Mesenchymal stem cell (in vitro differentiated cells and primary cell): Measurements from ENCODE around the gene NID1.
A peak's percentile ranks its signal among the peaks of the same experiment; 100 is the strongest.

ENCODE experiments used
- DNase-seq: peaks from one replicate; pipeline ENCODE4 v3.0.0-alpha.2; 2013
- H2AFZ ChIP-seq: one replicate; pipeline ENCODE4 v1.6.1; 2013; ENCODE audit warnings: low read depth, mild to moderate bottlenecking, control low read depth, inconsistent platforms, low read length, moderate library complexity
- H2AK5ac ChIP-seq: 2 replicates; pipeline ENCODE4 v1.6.1; 2013; ENCODE audit warnings: low read length, moderate library complexity, mild to moderate bottlenecking, inconsistent platforms; ENCODE audit not compliant: severe bottlenecking
- H2BK120ac ChIP-seq: one replicate; pipeline ENCODE4 v1.6.1; 2013; ENCODE audit warnings: low read depth, mild to moderate bottlenecking, inconsistent platforms, low read length, moderate library complexity
- H2BK12ac ChIP-seq, 2 experiments: one replicate each; pipeline ENCODE4 v1.6.1; 2013; ENCODE audit warnings: inconsistent platforms in 2 of 2, low read length in 2 of 2, mild to moderate bottlenecking in 2 of 2, moderate library complexity in 2 of 2, control low read depth in 1 of 2
- H2BK15ac ChIP-seq: one replicate; pipeline ENCODE4 v1.6.1; 2013; ENCODE audit warnings: mild to moderate bottlenecking, low read depth, inconsistent platforms; ENCODE audit not compliant: poor library complexity, severe bottlenecking
- H2BK5ac ChIP-seq: 2 replicates; pipeline ENCODE4 v1.6.1; 2013; ENCODE audit warnings: low read depth, mild to moderate bottlenecking, low read length, control low read depth, inconsistent platforms; ENCODE audit not compliant: poor library complexity, severe bottlenecking
- H3K14ac ChIP-seq, 2 experiments: one replicate each; pipeline ENCODE4 v1.6.1; 2013; ENCODE audit warnings: inconsistent platforms in 2 of 2, low read length in 2 of 2, control low read depth in 1 of 2, mild to moderate bottlenecking in 1 of 2, moderate library complexity in 1 of 2
- H3K18ac ChIP-seq, 2 experiments: one replicate each; pipeline ENCODE4 v1.6.1; 2013; ENCODE audit warnings: inconsistent platforms in 2 of 2, low read length in 2 of 2, control low read depth in 1 of 2, low read depth in 1 of 2, mild to moderate bottlenecking in 1 of 2
- H3K23ac ChIP-seq, 2 experiments: one replicate each; pipeline ENCODE4 v1.6.1; 2013; ENCODE audit warnings: inconsistent platforms in 2 of 2, low read length in 2 of 2, mild to moderate bottlenecking in 2 of 2, moderate library complexity in 2 of 2, control low read depth in 1 of 2
- H3K27ac ChIP-seq: 2 replicates; pipeline ENCODE4 v1.5.1; 2013; ENCODE audit warnings: mild to moderate bottlenecking, moderate library complexity, low read length, control low read depth, inconsistent platforms; ENCODE audit not compliant: poor library complexity, severe bottlenecking
- H3K27me3 ChIP-seq, 2 experiments: 2 replicates each; pipeline versions ENCODE4 v1.6.1 to v1.7.0; 2013; ENCODE audit warnings: low read length in 2 of 2, mild to moderate bottlenecking in 2 of 2, moderate library complexity in 2 of 2, control low read depth in 1 of 2, inconsistent platforms in 1 of 2; ENCODE audit not compliant: control insufficient read depth in 1 of 2, insufficient read depth in 1 of 2
- H3K36me3 ChIP-seq, 2 experiments: 2 replicates each; pipeline versions ENCODE4 v1.6.1 to v1.7.0; 2013; ENCODE audit warnings: low read length in 2 of 2, control low read depth in 1 of 2, inconsistent platforms in 1 of 2, low read depth in 1 of 2, mild to moderate bottlenecking in 1 of 2; ENCODE audit not compliant: insufficient read depth in 2 of 2, control insufficient read depth in 1 of 2
- H3K4ac ChIP-seq, 2 experiments: one replicate each; pipeline ENCODE4 v1.6.1; 2013; ENCODE audit warnings: inconsistent platforms in 2 of 2, low read length in 2 of 2, mild to moderate bottlenecking in 2 of 2, moderate library complexity in 2 of 2, control low read depth in 1 of 2, low read depth in 1 of 2
- H3K4me1 ChIP-seq: 2 replicates; pipeline ENCODE4 v1.6.1; 2013; ENCODE audit warnings: low read depth, low read length, control low read depth; ENCODE audit not compliant: control insufficient read depth, insufficient read depth
- H3K4me2 ChIP-seq: 2 replicates; pipeline ENCODE4 v1.6.1; 2013; ENCODE audit warnings: low read length, mild to moderate bottlenecking, inconsistent platforms; ENCODE audit not compliant: poor library complexity, severe bottlenecking
- H3K4me3 ChIP-seq, 2 experiments: 2 replicates each; pipeline versions ENCODE4 v1.5.1 to v1.7.0; 2013; ENCODE audit warnings: low read length in 2 of 2, mild to moderate bottlenecking in 2 of 2, control low read depth in 1 of 2, low read depth in 1 of 2; ENCODE audit not compliant: insufficient read depth in 1 of 2
- H3K79me1 ChIP-seq: replicated peaks from 2 replicates; pipeline ENCODE4 v1.6.1; 2013; ENCODE audit warnings: mild to moderate bottlenecking, control low read depth, low read length, inconsistent platforms; ENCODE audit not compliant: poor library complexity, severe bottlenecking
- H3K9ac ChIP-seq: 2 replicates; pipeline ENCODE4 v1.7.0; 2013; ENCODE audit warnings: mild to moderate bottlenecking, low read length, moderate library complexity
- H3K9me3 ChIP-seq: 2 replicates; pipeline ENCODE4 v1.7.0; 2013; ENCODE audit warnings: mild to moderate bottlenecking, low read length; ENCODE audit not compliant: control insufficient read depth
- H4K8ac ChIP-seq: one replicate; pipeline ENCODE4 v1.6.1; 2013; ENCODE audit warnings: inconsistent platforms, mild to moderate bottlenecking, low read length, moderate library complexity
- H4K91ac ChIP-seq: one replicate; pipeline ENCODE4 v1.6.1; 2013; ENCODE audit warnings: mild to moderate bottlenecking, low read length, inconsistent platforms
- WGBS: methylation state at CpG from one replicate; pipeline ENCODE4 v1.1.7; 2013; ENCODE audit warnings: mixed read lengths; 5-methylcytosine and 5-hydroxymethylcytosine counted together

The NID1 gene

DNA sequence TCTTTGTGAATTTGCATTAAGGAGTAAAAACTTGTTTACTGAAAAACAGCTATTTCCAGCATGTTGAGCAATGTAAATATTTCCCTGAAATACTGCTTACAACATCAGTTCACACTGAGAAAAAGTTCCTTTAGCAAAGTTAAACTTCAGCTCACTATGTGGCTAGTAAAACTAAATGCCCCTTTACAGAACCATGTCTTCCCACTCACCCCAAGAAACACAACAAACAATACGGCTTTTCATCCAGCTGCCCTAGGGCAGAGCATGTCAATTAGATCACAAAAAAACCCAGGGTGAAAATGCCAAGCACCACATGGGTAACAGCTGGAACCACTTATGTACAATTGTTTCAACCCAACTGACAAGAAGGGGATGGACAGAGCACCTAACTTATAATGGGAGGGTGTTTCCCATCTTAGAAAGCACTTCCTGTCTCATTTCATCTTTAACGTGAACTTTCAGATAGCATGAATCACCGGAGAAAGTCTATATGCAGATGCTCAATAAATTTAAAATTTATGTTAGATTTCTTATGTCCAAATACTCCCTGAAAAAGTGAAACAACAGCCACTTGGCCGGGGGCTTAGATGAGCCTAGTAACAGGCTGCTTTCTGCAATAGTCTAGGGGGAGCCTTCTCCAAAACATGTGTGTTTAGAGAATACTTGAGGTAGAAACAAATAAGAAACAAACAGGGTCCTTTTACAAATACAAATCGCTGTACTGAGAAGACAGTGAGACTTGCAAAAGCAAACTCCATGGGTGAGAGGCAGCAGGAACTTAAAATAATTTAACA is 6.6 kb downstream of the NID1 start:
- DNase-seq, result peak; percentile 63
- no peaks in the 10 kb centered on the region for H3K4me1 ChIP-seq
- peak overlapping the region; percentile 65 for H3K9ac ChIP-seq
- no peak overlapping the region for H3K4ac ChIP-seq
- no peak overlapping the region for H2AK5ac ChIP-seq
- H2BK5ac ChIP-seq, result no peak overlapping the region
- H3K4me3 ChIP-seq, result peak overlapping the region in 1 of 2 experiments; percentile 64
- H3K27ac ChIP-seq, result no peak overlapping the region
- H3K23ac ChIP-seq, result no peak overlapping the region
- no peak overlapping the region for H2BK120ac ChIP-seq
- no peak overlapping the region for H2BK15ac ChIP-seq
- H3K79me1 ChIP-seq, result no peaks in the 10 kb centered on the region
- no peak overlapping the region for H4K91ac ChIP-seq
- peaks cover 0 to 7% of the 10 kb centered on the region in 2 experiments for H3K36me3 ChIP-seq
- no peaks in the 10 kb centered on the region for H3K9me3 ChIP-seq
- H4K8ac ChIP-seq, result no peak overlapping the region
- no peak overlapping the region for H2AFZ ChIP-seq
- 68% methylated on average over 2 of the region's 5 CpGs for WGBS
- H3K18ac ChIP-seq, result no peak overlapping the region
- no peak overlapping the region for H2BK12ac ChIP-seq
- H3K27me3 ChIP-seq, result no peaks in the 10 kb centered on the region
- H3K14ac ChIP-seq, result no peak overlapping the region
- H3K4me2 ChIP-seq, result no peak overlapping the region

DNA sequence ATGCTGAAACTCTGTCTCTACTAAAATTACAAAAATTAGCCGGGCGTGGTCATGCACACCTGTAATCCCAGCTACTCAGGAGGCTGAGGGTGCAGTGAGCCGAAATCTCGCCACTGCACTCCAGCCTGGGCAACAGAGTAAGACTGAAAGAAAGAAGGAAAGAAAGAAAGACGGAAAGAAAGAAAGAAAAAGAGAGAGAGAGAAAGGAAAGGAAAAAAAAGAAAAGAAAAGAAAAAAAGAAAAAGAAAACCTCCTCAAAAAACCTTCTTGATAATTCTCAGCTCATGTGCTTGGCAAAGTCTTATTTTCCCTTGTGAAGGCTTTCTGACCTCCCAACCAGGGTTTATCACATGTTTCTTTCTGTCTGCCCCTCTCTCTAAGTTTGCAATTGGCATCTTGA is 7.3 kb downstream of the NID1 start:
- Histone ChIP-seq H2BK12ac (no peak overlapping the region), H3K4me1 (no peaks in the 10 kb centered on the region), H3K14ac (no peak overlapping the region), H3K4me3 (no peak overlapping the region), H3K4me2 (no peak overlapping the region), H2AFZ (no peak overlapping the region), H3K9ac (peak overlapping the region; percentile 65), H3K4ac (no peak overlapping the region), H2BK15ac (no peak overlapping the region), H2BK5ac (no peak overlapping the region), H3K23ac (no peak overlapping the region), H3K27me3 (no peaks in the 10 kb centered on the region), H3K27ac (no peak overlapping the region), H2AK5ac (no peak overlapping the region), H3K36me3 (peaks cover 0 to 7% of the 10 kb centered on the region in 2 experiments), H4K8ac (no peak overlapping the region), H3K18ac (no peak overlapping the region), H4K91ac (no peak overlapping the region), H3K9me3 (no peaks in the 10 kb centered on the region), H2BK120ac (no peak overlapping the region), H3K79me1 (no peaks in the 10 kb centered on the region)
- 91% methylated on average over 4 of the region's 5 CpGs for WGBS
- no peak for DNase-seq

DNA sequence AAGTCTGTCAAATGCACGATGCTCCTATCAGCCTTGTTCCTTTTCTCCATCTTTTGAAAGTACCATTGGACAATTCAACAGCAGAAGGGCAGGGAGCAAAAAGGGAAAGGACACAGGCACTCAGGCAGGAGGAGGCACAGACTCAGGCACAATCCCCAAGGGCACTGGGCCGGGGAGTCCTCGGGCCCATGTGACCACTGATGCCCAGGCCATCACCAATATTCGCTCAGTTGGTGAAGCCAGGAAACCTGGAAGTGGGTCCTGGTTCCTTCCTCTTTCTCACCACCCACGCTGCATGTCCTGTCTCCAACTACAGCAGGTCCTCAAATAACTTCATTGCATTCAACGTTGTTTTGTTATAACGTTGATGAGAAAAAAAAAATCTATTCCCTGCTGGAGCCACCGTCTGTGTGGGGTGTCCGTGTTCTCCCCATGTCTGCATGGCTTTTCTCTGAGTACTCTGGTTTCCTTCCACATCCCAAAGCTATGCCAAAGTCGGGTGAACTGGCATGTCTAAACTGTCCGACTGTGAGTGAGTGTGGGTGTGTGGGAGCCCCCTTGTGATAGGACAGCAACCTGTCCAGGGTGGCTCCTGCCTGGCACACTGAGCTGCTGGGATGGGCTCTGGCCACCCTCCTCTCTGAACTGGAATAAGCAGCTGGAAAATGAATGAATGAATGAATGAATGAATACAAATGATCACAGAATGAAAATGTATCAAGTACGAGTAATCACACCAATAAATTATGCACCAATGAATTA is 12.5 kb downstream of the NID1 start:
- Histone ChIP-seq H2BK15ac (no peak overlapping the region), H4K91ac (no peak overlapping the region), H2BK12ac (no peak overlapping the region), H3K23ac (no peak overlapping the region), H2AK5ac (no peak overlapping the region), H3K4me2 (no peak overlapping the region), H3K18ac (no peak overlapping the region), H3K14ac (no peak overlapping the region), H4K8ac (no peak overlapping the region), H2BK5ac (no peak overlapping the region), H3K79me1 (no peaks in the 10 kb centered on the region), H3K27me3 (no peaks in the 10 kb centered on the region), H3K9me3 (no peaks in the 10 kb centered on the region), H3K4me1 (peaks cover 3% of the 10 kb centered on the region), H3K4ac (no peak overlapping the region), H3K4me3 (no peak overlapping the region), H2BK120ac (no peak overlapping the region), H2AFZ (no peak overlapping the region), H3K9ac (no peak overlapping the region), H3K27ac (no peak overlapping the region), H3K36me3 (peaks cover 0 to 11% of the 10 kb centered on the region in 2 experiments)
- 94% methylated on average over 11 of the region's 12 CpGs for WGBS
- DNase-seq, result no peak

DNA sequence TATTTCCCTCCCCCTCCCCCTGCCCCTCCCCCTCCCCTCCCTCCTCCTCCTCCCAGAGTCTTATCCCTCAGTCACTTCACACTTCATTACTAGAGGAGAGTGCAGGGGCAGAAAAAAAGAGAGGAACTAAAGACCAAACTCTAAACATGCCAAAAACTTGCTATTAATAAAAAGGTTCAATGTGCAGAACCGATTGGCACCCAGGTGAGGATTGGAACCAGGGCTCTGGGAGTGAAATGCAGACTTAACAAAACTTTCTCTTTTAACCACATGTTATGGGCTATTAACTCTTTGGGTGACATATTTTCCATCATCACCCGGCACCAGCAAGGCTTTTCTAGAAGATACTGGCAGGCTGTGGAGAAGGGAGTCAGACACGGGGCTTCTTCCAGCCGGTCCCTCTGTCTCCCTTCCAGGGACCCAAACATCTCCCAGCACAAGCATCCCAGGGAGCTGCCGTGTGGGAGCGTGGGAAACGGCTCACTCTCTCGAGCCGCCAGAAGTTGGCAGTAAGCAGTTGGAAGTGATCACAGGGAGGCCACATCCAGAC is 13.6 kb downstream of the NID1 start:
- Histone ChIP-seq H3K27me3 (no peaks in the 10 kb centered on the region), H3K4me1 (peaks cover 3% of the 10 kb centered on the region), H3K36me3 (peaks cover 0 to 21% of the 10 kb centered on the region in 2 experiments), H2BK5ac (no peak overlapping the region), H3K23ac (no peak overlapping the region), H4K91ac (no peak overlapping the region), H2BK15ac (no peak overlapping the region), H3K9me3 (no peaks in the 10 kb centered on the region), H2AFZ (no peak overlapping the region), H2BK12ac (no peak overlapping the region), H3K27ac (no peak overlapping the region), H4K8ac (no peak overlapping the region), H3K4me2 (peak overlapping the region; percentile 38), H3K4me3 (peak overlapping the region in 1 of 2 experiments; percentile 36), H2BK120ac (no peak overlapping the region), H2AK5ac (no peak overlapping the region), H3K79me1 (no peaks in the 10 kb centered on the region), H3K18ac (no peak overlapping the region), H3K9ac (peak overlapping the region; percentile 38), H3K4ac (no peak overlapping the region), H3K14ac (no peak overlapping the region)
- WGBS, result 17% methylated on average over 4 of the region's 9 CpGs
- DNase-seq, result peak; percentile 56
